GM19238 (cell line): ENCODE measurements around the gene ZSWIM6.

Experiments used
- DNase-seq: peaks from one replicate; pipeline ENCODE4 v3.0.0; 2011; ENCODE audit warnings: low spot score; ENCODE audit not compliant: insufficient read length

Gene ZSWIM6

GRCh38 chr5:61534481-61535267, 202.6 kb downstream of the ZSWIM6 start:
- peak; percentile 9 for DNase-seq

DNA sequence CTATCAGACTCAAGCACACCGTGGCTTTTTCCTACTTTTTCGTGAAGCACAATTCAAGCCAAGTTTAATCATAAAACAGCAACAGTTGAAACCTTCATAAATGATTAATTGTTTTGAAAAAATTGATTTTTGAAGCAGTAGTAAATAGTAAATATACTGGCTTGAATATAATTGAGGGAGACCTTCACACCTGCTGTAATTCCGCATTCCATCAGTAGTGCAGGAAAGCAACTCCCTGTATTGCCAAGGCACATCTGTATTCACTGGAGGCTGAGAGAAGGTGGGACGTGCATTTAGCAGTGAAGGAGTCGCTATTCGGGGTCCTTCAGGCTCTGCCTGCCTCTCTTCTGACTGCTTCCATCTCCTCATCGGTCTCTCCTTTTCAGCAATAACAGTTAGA, 203.8 kb downstream of the ZSWIM6 start:
- no peak for DNase-seq

GRCh38 chr5:61536922-61537321, 204.9 kb downstream of the ZSWIM6 start:
- DNase-seq = no peak

- DNase-seq = no peak
Measured at GRCh38 chr5:61538722-61539501, 206.9 kb downstream of the ZSWIM6 start.

GRCh38 chr5:61549530-61549929, 217.5 kb downstream of the ZSWIM6 start:
- DNase-seq = no peak

- DNase-seq = no peak
Measured at GRCh38 chr5:61551637-61552313, 219.7 kb downstream of the ZSWIM6 start.

GRCh38 chr5:61559146-61559545, 227.1 kb downstream of the ZSWIM6 start:
- no peak for DNase-seq

DNA sequence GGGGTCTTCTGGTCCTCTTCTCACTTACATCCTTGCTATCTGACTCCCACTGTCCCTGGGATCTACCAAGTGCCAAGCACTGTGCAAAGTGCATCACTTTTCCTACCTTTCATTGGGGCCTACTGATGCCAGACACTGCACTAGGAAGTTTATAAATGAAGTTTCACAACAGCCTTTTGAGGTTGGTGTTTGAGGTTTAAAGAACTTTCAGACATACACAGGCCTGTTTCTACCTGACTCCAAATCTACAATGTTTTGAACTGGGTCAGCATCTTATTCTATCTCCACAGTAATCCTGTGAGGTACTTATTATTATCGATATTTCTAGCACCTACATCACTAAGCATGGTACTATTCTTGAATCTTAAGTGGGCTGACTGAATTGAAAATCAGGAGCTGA, 227.7 kb downstream of the ZSWIM6 start:
- no peak for DNase-seq

DNA sequence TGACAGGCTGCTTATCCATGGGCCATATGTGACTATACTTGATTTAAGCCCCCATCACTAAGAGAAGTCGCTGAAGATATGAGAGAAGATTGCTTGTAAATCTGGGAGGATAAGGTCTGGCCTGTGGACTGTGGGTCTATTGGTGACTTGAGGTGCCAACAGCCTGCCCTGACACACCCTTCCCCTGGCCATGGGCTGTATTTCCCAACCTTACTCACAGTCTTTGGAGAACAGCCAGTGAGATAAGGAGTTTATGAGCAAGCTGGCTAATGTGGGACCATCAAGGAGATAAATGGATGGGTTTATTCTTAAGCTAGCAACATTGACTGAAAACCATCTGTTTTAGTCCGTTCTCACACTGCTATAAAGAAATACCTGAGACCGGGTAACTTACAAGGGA, 231.3 kb downstream of the ZSWIM6 start:
- no peak for DNase-seq

GRCh38 chr5:61567337-61567736, 235.3 kb downstream of the ZSWIM6 start:
- DNase-seq = no peak

- no peak for DNase-seq
Measured at GRCh38 chr5:61569353-61569752, 237.3 kb downstream of the ZSWIM6 start.

DNA sequence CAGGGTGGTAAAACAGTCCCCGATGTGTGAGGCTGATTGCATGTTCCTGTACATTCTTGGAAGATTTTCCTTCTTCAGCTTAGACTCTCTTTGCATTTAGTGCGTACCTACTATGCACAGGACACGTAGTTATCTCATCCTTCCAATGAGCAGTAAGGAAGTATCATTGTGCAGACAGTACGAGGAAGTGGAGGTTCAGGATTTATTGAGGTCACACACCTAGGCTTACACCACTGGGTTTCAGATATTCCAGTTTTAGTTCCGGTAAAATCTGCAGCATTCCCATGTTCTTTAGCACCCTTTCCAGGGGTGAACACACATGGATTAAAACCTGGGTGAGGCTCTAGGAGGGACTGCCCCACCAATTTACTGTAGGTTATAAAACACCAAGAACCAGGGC, 238.7 kb downstream of the ZSWIM6 start:
- no peak for DNase-seq

GRCh38 chr5:61572959-61573358, 240.9 kb downstream of the ZSWIM6 start:
- no peak for DNase-seq

- no peak for DNase-seq
Measured at GRCh38 chr5:61575103-61575502, 243.0 kb downstream of the ZSWIM6 start.

DNA sequence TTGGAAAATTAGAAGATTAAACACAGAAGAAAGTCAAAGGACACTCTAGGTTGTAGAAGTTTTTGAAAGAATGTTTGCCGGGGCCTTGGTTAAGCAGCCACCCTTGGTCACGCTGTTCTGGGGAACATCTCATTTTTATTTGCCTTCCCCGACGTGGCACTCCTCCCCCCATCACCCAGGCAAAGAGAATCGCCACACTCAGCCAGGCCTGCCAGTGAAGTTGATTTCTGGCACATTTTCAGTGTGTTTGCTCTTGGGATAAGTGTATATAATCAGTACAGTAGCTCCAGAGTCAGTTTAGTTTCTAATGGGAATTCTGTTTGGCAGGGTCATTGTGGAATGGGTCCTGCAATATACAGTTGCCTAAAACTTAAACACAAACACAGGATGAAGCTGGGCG, 243.5 kb downstream of the ZSWIM6 start:
- no peak for DNase-seq

DNA sequence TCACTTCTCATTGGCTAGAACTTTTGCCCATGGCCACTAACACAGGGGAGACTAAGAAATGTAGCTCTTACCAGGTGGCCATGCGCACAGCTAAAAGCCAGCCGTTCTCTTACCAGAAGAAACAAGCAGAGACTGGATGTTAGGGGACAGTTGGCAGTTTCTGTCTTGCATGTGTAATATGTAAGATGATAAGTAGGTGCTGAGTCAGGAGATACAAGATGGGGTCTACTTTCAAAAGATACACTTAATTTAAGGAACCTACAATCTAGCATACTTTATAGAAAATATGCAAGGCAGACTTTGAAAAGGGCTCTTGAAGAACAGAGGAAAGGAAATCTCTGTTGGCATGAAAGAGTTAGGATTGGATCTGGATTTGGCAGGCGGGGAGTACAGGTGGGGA, 244.5 kb downstream of the ZSWIM6 start:
- DNase-seq = no peak

DNA sequence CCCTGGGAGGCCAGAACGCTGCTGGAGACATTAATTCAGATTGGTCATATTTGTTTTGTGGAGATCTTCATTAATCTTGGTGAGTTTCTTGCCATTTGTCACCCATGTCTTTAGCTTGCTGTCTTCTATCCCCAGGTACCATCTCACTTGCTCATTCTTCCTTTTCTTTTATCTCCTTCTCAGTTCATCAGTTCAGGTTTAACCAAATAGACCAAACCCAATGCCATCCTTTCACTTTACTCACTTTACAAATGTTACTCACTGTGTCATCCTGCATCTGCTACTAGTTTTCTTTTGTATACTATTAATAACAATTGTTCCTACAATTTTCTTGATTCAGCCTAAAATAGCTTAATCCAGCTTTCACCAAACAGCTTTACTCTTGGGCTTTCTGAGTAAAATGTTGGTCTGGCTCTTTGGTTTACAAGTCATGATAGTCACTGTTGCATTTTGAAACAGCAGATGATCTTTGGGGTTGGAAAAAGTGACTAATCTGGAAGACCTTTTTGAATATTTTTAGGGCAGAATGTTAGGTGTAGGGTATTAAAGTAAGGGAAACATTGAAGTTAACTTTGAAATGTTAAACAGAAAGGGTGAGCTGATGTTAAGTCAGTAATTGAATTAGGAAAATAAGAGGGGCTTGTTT, 246.9 kb downstream of the ZSWIM6 start:
- no peak for DNase-seq

- DNase-seq = no peak
Measured at GRCh38 chr5:61582205-61582820, 250.3 kb downstream of the ZSWIM6 start.

DNA sequence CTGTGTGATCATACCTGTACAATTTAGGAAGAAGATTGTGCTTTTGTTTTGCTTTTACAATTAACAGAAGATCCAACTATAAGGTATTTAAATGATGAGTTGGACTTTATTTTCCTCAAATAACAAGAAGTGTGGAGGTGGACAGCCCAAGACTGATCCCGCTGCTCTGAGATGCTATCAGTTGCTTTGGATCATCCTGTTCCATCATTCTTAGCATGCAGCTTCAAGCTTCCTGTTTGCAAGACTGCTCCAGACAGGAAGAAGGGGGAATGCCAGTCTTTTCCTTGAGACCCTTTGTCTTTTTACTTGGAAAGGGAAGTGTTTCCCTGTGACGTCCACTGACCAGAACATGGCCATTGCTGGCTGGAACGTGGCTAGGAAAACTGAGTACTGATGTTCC, 250.8 kb downstream of the ZSWIM6 start:
- no peak for DNase-seq

DNA sequence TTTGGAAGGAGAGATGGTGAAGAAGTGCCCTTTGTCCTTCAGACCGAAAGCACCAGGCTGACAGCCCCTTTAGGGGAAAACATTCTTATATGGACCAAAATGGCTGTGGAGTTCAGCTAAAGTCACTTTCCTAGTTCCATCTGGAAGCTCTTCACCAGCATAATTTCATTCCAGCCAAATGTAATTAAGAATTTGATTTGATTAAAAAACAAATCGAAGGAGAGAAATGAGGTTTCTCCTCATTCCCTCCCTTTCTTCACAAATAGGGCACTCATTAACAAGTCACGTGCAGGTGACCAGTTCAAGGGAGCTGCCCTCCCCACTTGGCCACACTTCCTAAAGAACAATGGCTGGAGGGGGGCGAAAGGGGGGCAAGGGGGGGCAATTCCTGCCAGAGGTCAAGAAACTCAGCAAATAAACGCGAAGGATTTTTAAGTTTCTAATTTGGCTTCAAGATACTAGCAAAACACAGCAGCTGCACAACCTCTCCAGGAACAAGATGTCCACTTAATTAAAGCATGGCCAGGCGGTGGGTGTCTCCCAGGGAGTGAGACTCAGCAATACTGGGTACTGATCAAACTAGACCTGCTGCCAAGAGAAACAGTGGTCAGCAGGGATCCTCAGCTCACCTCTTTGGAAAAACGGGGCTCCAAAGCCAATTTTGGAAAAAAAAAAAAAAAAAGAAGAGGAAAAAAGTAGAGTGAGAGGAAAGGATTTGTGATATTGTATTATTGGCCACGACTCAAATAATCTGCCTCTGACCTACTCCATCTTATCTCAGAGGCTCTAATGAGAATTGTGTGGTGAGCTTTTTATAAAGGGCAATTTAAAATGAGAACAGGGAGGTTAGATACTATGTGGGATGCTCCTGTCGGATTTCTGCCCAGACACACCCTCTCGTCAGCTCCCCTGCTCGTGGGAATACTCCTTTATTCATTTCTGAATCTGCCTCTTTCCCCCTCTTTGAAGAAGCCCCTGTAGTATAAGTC, 254.3 kb downstream of the ZSWIM6 start:
- no peak for DNase-seq
